Hepatocyte (in vitro differentiated cells): Measurements from ENCODE around the gene LINS1. TPM values are rescaled to one million over a fixed set of nuclear protein-coding genes. Genes with fewer than 3 reads are reported as not detected.

ENCODE experiments used
- DNase-seq: peaks from one replicate; pipeline ENCODE4 v3.0.0-alpha.2; 2016; ENCODE audit warnings: low spot score
- H2AFZ ChIP-seq: fragments of 200-600 bp; sonication (generic); 2 replicates; pipeline ENCODE4 v1.6.0; 2016; ENCODE audit warnings: antibody characterized with exemption, mild to moderate bottlenecking
- H3K27ac ChIP-seq: fragments of 200-600 bp; sonication (generic); 2 replicates; pipeline ENCODE4 v1.5.1; 2016; ENCODE audit warnings: mild to moderate bottlenecking
- H3K27me3 ChIP-seq: fragments of 200-600 bp; sonication (generic); 2 replicates; pipeline ENCODE4 v1.6.1; 2016
- H3K36me3 ChIP-seq: fragments of 200-600 bp; sonication (generic); replicated peaks from 2 replicates; pipeline ENCODE4 v1.5.1; 2016; ENCODE audit warnings: low read depth; ENCODE audit not compliant: insufficient read depth
- H3K4me1 ChIP-seq: fragments of 200-600 bp; sonication (generic); 2 replicates; pipeline ENCODE4 v1.5.1; 2016; ENCODE audit warnings: mild to moderate bottlenecking, moderate library complexity; ENCODE audit not compliant: insufficient read depth
- H3K4me2 ChIP-seq: fragments of 200-600 bp; sonication (generic); 2 replicates; pipeline ENCODE4 v1.6.0; 2016
- H3K4me3 ChIP-seq: fragments of 200-600 bp; sonication (generic); 2 replicates; pipeline ENCODE4 v1.5.1; 2016; ENCODE audit warnings: mild to moderate bottlenecking
- H3K79me2 ChIP-seq: fragments of 200-600 bp; sonication (generic); 2 replicates; pipeline ENCODE4 v1.6.0; 2017; ENCODE audit warnings: mild to moderate bottlenecking
- H3K9me2 ChIP-seq: fragments of 200-600 bp; sonication (generic); replicated peaks from 2 replicates; pipeline ENCODE4 v1.6.0; 2017; ENCODE audit warnings: mild to moderate bottlenecking; ENCODE audit not compliant: insufficient read depth
- H3K9me3 ChIP-seq: fragments of 200-600 bp; sonication (generic); 2 replicates; pipeline ENCODE4 v1.5.1; 2016; ENCODE audit warnings: low read depth, mild to moderate bottlenecking
- H4K20me1 ChIP-seq: fragments of 200-600 bp; sonication (generic); 2 replicates; pipeline ENCODE4 v1.6.0; 2016; ENCODE audit warnings: mild to moderate bottlenecking; ENCODE audit not compliant: insufficient read depth, poor library complexity, severe bottlenecking
- EZH2 ChIP-seq: fragments of 200-600 bp; sonication (generic); IDR thresholded peaks from 2 replicates; pipeline ENCODE4 v1.6.1; 2016; ENCODE audit warnings: antibody characterized with exemption, mild to moderate bottlenecking, borderline replicate concordance
- EZH2phosphoT487 ChIP-seq: fragments of 200-600 bp; sonication (generic); IDR thresholded peaks from one replicate; pipeline ENCODE4 v1.6.1; 2018; ENCODE audit warnings: antibody characterized with exemption, mild to moderate bottlenecking, low read depth, moderate library complexity; ENCODE audit not compliant: unreplicated experiment, severe bottlenecking
- WGBS: methylation state at CpG from one replicate; pipeline ENCODE4 v1.1.6; 2016; ENCODE audit warnings: low lambda C conversion rate; ENCODE audit errors: missing lambda C conversion rate; 5-methylcytosine and 5-hydroxymethylcytosine counted together
- polyA plus RNA-seq: library from polyadenylated mRNA; unstranded; fragments of >200 nt; fragmentation: Nextera tagmentation; extraction: Ambion mirVana; gene quantifications from 2 replicates; pipeline ENCODE4 v1.2.1, GENCODE V29; 2016
- small RNA-seq: library from RNA; depleted of rRNA; stranded (forward); fragments of <200 nt; gene quantifications from one replicate; pipeline ENCODE3, GENCODE V24; 2014
- total RNA-seq: library from RNA; depleted of rRNA; stranded (reverse); fragments of >200 nt; gene quantifications from 2 replicates; pipeline ENCODE4 v1.2.3, GENCODE V29; 2014
- TF ChIP-seq, protein P1 (sequence below): fragments of 200-600 bp; sonication (generic); IDR thresholded peaks from 2 replicates; pipeline ENCODE4 v1.5.1; 2016; ENCODE audit warnings: antibody characterized with exemption, mild to moderate bottlenecking; ENCODE audit not compliant: poor library complexity

LINS1 gene
- total and polyA plus RNA-seq, 2 experiments from 2014 or later: 8.1 to 26.3 TPM

DNA sequence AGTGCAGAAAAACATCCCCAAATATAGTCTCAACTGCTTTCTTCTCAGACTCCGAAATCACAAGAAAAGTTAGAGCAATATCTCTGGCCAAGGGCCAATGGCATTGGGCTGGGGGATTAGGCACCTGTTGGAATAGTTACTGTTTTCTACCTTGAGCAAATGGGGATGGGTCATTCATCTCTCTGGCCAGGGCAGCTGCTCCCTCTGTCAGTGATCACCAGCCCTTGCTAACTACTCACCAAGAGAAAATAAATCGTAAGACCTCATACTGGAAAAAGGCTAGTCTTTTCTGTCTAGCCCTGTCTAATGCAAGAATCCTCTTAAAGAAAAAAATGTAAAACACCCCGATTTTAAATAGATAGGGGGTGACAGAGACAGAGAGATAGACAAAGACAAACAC, 84.1 kb downstream of the LINS1 start:
- Histone ChIP-seq H3K27ac (no peak overlapping the region), H4K20me1 (no peaks in the 10 kb centered on the region), H3K4me2 (no peak overlapping the region), H3K9me3 (no peaks in the 10 kb centered on the region), H3K36me3 (no peaks in the 10 kb centered on the region), H3K79me2 (no peaks in the 10 kb centered on the region), H3K4me1 (peaks cover 3% of the 10 kb centered on the region), H3K4me3 (no peak overlapping the region), H2AFZ (no peak overlapping the region), H3K27me3 (no peaks in the 10 kb centered on the region), H3K9me2 (no peaks in the 10 kb centered on the region)
- DNase-seq: no peak
- 72% methylated on average over 3 of the region's 3 CpGs for WGBS
- TF ChIP-seq EZH2phosphoT487 (no peak), EZH2 (no peak)
- TF ChIP-seq, protein P1, sequence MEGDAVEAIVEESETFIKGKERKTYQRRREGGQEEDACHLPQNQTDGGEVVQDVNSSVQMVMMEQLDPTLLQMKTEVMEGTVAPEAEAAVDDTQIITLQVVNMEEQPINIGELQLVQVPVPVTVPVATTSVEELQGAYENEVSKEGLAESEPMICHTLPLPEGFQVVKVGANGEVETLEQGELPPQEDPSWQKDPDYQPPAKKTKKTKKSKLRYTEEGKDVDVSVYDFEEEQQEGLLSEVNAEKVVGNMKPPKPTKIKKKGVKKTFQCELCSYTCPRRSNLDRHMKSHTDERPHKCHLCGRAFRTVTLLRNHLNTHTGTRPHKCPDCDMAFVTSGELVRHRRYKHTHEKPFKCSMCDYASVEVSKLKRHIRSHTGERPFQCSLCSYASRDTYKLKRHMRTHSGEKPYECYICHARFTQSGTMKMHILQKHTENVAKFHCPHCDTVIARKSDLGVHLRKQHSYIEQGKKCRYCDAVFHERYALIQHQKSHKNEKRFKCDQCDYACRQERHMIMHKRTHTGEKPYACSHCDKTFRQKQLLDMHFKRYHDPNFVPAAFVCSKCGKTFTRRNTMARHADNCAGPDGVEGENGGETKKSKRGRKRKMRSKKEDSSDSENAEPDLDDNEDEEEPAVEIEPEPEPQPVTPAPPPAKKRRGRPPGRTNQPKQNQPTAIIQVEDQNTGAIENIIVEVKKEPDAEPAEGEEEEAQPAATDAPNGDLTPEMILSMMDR: no peak

Small RNAs within 50 kb of the gene (small RNA-seq; reads per million reads assigned to genes)
- gene RF00019 (not detected), gene RNU6-181P (not detected), gene RNU6-322P (not detected)

Other genes with a start within 250 kb of the LINS1 start
- 0.53 and 2.5 TPM in 2 replicates for gene CERS3, start 73.2 kb downstream of the LINS1 start, total RNA-seq
- gene CERS3, start 73.2 kb downstream of the LINS1 start, polyA plus RNA-seq: 0.47 TPM in 1 of 2 replicates, not detected in the other
- 13.7 and 17.5 TPM in 2 replicates for gene ASB7, start 405 bp upstream of the LINS1 start, total RNA-seq
- 8.5 and 10.3 TPM in 2 replicates for gene ASB7, start 405 bp upstream of the LINS1 start, polyA plus RNA-seq